Left renal cortex interstitium (tissue), 4 donors: ENCODE results near the gene FCN3. TPM values are rescaled to one million over a fixed set of nuclear protein-coding genes. Genes with fewer than 3 reads are reported as not detected.

Experiments used
- polyA plus RNA-seq, 4 donors: library from polyadenylated mRNA; unstranded; fragments of 120-200 nt; gene quantifications; one replicate each; pipeline ENCODE4 v1.2.1, GENCODE V29; 2013; ENCODE audit not compliant: insufficient read length in 4 of 4

Gene FCN3
- polyA plus RNA-seq, 4 donors = 1.4 to 3.1 (median 2.4) TPM

Other genes starting within 250 kb of the FCN3 start
- 10 to 100 TPM; 22.3 to 34.0 (median 23.3) TPM for gene SLC9A1, start 219.7 kb downstream of the FCN3 start, polyA plus RNA-seq
- gene WDTC1, start 140.2 kb downstream of the FCN3 start, polyA plus RNA-seq = 10 to 100 TPM; 38.5 to 56.0 (median 46.7) TPM
- 10 to 100 TPM; 38.1 to 48.5 (median 41.4) TPM for gene TMEM222, start 52.7 kb downstream of the FCN3 start, polyA plus RNA-seq
- gene SYTL1, start 32.8 kb downstream of the FCN3 start, polyA plus RNA-seq = 10 to 100 TPM in 3 of 4 donors, 1 to 10 TPM in 1; 8.3 to 16.4 (median 12.1) TPM
- 10 to 100 TPM in 1 of 4 donors, 1 to 10 TPM in 3; 5.5 to 11.3 (median 9.4) TPM for gene MAP3K6, start 7.9 kb downstream of the FCN3 start, polyA plus RNA-seq
- gene CD164L2, start 8.5 kb upstream of the FCN3 start, polyA plus RNA-seq = under 1 TPM; 0.08 to 0.68 (median 0.45) TPM
- 1 to 10 TPM in 2 of 4 donors, under 1 TPM in 2; 0.88 to 1.2 (median 1.0) TPM for gene GPR3, start 17.8 kb upstream of the FCN3 start, polyA plus RNA-seq
- 100 to 1,000 TPM; 116 to 135 (median 124) TPM for gene WASF2, start 115.3 kb upstream of the FCN3 start, polyA plus RNA-seq
- gene AHDC1, start 229.3 kb upstream of the FCN3 start, polyA plus RNA-seq = 10 to 100 TPM; 31.6 to 67.5 (median 48.5) TPM